PC-3 (cell line): ENCODE measurements around the gene USP12. TPM values are rescaled to one million over a fixed set of nuclear protein-coding genes. Genes with fewer than 3 reads are reported as not detected.

ENCODE experiments used
- ATAC-seq: fragments of 200-7000 bp; cut with Tn5 transposase; 2 replicates; pipeline ENCODE4 v1.9.1; 2020; ENCODE audit warnings: mild to moderate bottlenecking, moderate library complexity
- BruUV-seq: library from RNA; stranded (reverse); fragments of 400-500 nt; replicated peaks from 2 replicates; lab custom pipeline; 2021; lab: Mats Ljungman, UMichigan
- CTCF ChIA-PET: fragments of 300-600 bp; sonication (Branson Sonifier 250); formaldehyde crosslinking; loops from one replicate; lab custom pipeline; 2022; ENCODE audit warnings: antibody characterized with exemption; lab: Charles Lee
- POLR2A ChIA-PET: fragments of 300-600 bp; sonication (Branson Sonifier 250); formaldehyde crosslinking; loops from one replicate; lab custom pipeline; 2022; ENCODE audit warnings: antibody characterized with exemption; ENCODE audit not compliant: unreplicated experiment; lab: Charles Lee
- DNase-seq: peaks from one replicate; pipeline ENCODE4 v3.0.0-alpha.2; 2015
- H2AFZ ChIP-seq: fragments of 300-600 bp; sonication (generic); 2 replicates; pipeline ENCODE4 v1.6.0; 2016; ENCODE audit warnings: antibody characterized with exemption, low read length
- H3F3A ChIP-seq: fragments of 300-600 bp; sonication (generic); one replicate; pipeline ENCODE4 v1.6.0; 2017; ENCODE audit warnings: antibody characterized with exemption, low read length, control low read depth, mild to moderate bottlenecking; ENCODE audit not compliant: unreplicated experiment
- H3K27ac ChIP-seq: fragments of 300-600 bp; sonication (generic); 2 replicates; pipeline ENCODE4 v1.5.1; 2016; ENCODE audit warnings: mild to moderate bottlenecking, low read length
- H3K27me3 ChIP-seq: fragments of 300-600 bp; sonication (generic); 2 replicates; pipeline ENCODE4 v1.6.1; 2016; ENCODE audit warnings: low read length, mixed read lengths
- H3K36me3 ChIP-seq: fragments of 300-600 bp; sonication (generic); 2 replicates; pipeline ENCODE4 v1.6.1; 2016; ENCODE audit warnings: low read depth, mixed run types, low read length, mixed read lengths
- H3K4me1 ChIP-seq: fragments of 300-600 bp; sonication (generic); 2 replicates; pipeline ENCODE4 v1.5.1; 2016; ENCODE audit warnings: low read length; ENCODE audit not compliant: insufficient read depth
- H3K4me2 ChIP-seq: fragments of 300-600 bp; sonication (generic); 2 replicates; pipeline ENCODE4 v1.6.0; 2016; ENCODE audit warnings: low read length
- H3K4me3 ChIP-seq: fragments of 300-600 bp; sonication (generic); 2 replicates; pipeline ENCODE4 v1.5.1; 2016; ENCODE audit warnings: mild to moderate bottlenecking, low read length, mixed read lengths
- H3K79me2 ChIP-seq: fragments of 300-600 bp; sonication (generic); 2 replicates; pipeline ENCODE4 v1.6.1; 2017; ENCODE audit warnings: low read length, mixed read lengths
- H3K9ac ChIP-seq: fragments of 300-600 bp; sonication (generic); 2 replicates; pipeline ENCODE4 v1.6.0; 2016; ENCODE audit warnings: mild to moderate bottlenecking, low read length
- H3K9me2 ChIP-seq: fragments of 300-600 bp; sonication (generic); replicated peaks from 2 replicates; pipeline ENCODE4 v1.6.1; 2016; ENCODE audit warnings: mixed run types, low read length, mixed read lengths
- H3K9me3 ChIP-seq: fragments of 300-600 bp; sonication (generic); 2 replicates; pipeline ENCODE4 v1.6.1; 2016; ENCODE audit warnings: low read length, mixed read lengths
- H4K20me1 ChIP-seq: fragments of 300-600 bp; sonication (generic); 2 replicates; pipeline ENCODE4 v1.6.1; 2016; ENCODE audit warnings: low read length, mixed read lengths
- CTCF ChIP-seq: fragments of 300-600 bp; sonication (generic); conservative IDR thresholded peaks from 2 replicates; pipeline ENCODE4 v1.5.1; 2017; ENCODE audit warnings: antibody characterized with exemption, low read depth, mild to moderate bottlenecking, low read length
- EZH2 ChIP-seq: fragments of 300-600 bp; sonication (generic); IDR thresholded peaks from one replicate; pipeline ENCODE4 v1.6.1; 2017; ENCODE audit warnings: antibody characterized with exemption, mild to moderate bottlenecking, low read length; ENCODE audit not compliant: unreplicated experiment
- EZH2phosphoT487 ChIP-seq: fragments of 300-600 bp; sonication (generic); IDR thresholded peaks from 2 replicates; pipeline ENCODE4 v1.6.1; 2018; ENCODE audit warnings: mild to moderate bottlenecking, antibody characterized with exemption, low read length, borderline replicate concordance
- intact Hi-C: fragments of 100-400 bp; cut with micrococcal nuclease; formaldehyde crosslinking; loops from 2 replicates; pipeline ENCODE4 v1.9.0; 2023
- total RNA-seq: library from RNA; depleted of rRNA; stranded (reverse); fragments of >200 nt; gene quantifications from 2 replicates; pipeline ENCODE4 v1.2.3, GENCODE V29; 2014

Gene USP12
- total RNA-seq, 1 experiment from 2014 or later, result 24.2 TPM

- intact Hi-C loops, result loop anchor here (1.0 to 5.0 kb wide), 4 partner anchors 79 to 187 kb away; partner anchors contain the start of genes RASL11A and RPL21
- peak overlapping the region; percentile 82 for H2AFZ ChIP-seq
- TF ChIP-seq EZH2phosphoT487, result peak; percentile 69; the same call in 1 of the 2 replicates
- no peak for TF ChIP-seq EZH2
- H3K27me3 ChIP-seq, result no peaks in the 10 kb centered on the region
- H3F3A ChIP-seq, result no peaks in the 10 kb centered on the region
- no peaks in the 10 kb centered on the region for H3K9me3 ChIP-seq
- peak overlapping the region; percentile 68 for H3K27ac ChIP-seq
- ATAC-seq (peak; percentile 88), DNase-seq (peak; percentile 86)
- H3K4me1 ChIP-seq, result peaks cover 34% of the 10 kb centered on the region
- no TSS peak for BruUV-seq
- H3K4me2 ChIP-seq, result peak overlapping the region; percentile 87
- peak overlapping the region; percentile 83 for H3K9ac ChIP-seq
- H3K9me2 ChIP-seq, result no peaks in the 10 kb centered on the region
- ChIA-PET CTCF (interaction anchor here (0.6 kb wide), 1 partner anchor 186 kb away, joined by 3 read pairs; no protein-coding TSS in a partner anchor), POLR2A (interaction anchor here (0.7 kb wide), 1 partner anchor 35 kb away, joined by 3 read pairs; no protein-coding TSS in a partner anchor)
- no peaks in the 10 kb centered on the region for H3K36me3 ChIP-seq
- H3K4me3 ChIP-seq, result peak overlapping the region; percentile 87
- H3K79me2 ChIP-seq, result peaks cover 41% of the 10 kb centered on the region
- peaks cover 23% of the 10 kb centered on the region for H4K20me1 ChIP-seq
These were observed 350 bp upstream of the USP12 start for GRCh38 chr13:27171827-27172494.

- CTCF ChIA-PET, result interaction anchor here (1.0 to 1.9 kb wide), 2 partner anchors 25 to 186 kb away, joined by 3 to 15 read pairs; no protein-coding TSS in a partner anchor
- Histone ChIP-seq H4K20me1 (peaks cover 29% of the 10 kb centered on the region), H3K79me2 (peaks cover 54% of the 10 kb centered on the region), H2AFZ (peak overlapping the region; percentile 4; the same call in 1 of the 2 replicates), H3F3A (no peaks in the 10 kb centered on the region), H3K4me2 (peak overlapping the region; percentile 77), H3K27ac (peak overlapping the region; percentile 42), H3K4me1 (peaks cover 34% of the 10 kb centered on the region), H3K9me2 (no peaks in the 10 kb centered on the region), H3K36me3 (no peaks in the 10 kb centered on the region), H3K4me3 (peak overlapping the region; percentile 72), H3K27me3 (no peaks in the 10 kb centered on the region), H3K9ac (peak overlapping the region; percentile 70), H3K9me3 (no peaks in the 10 kb centered on the region)
- DNase-seq, result peak; percentile 26
- no peak for ATAC-seq
- intact Hi-C loops, result loop anchor here (5.0 kb wide), 1 partner anchor 128 kb away; no protein-coding TSS in a partner anchor
- BruUV-seq, result TSS peak; percentile 62
- no peak for TF ChIP-seq CTCF
- no peak for TF ChIP-seq EZH2phosphoT487
- no peak for TF ChIP-seq EZH2
- POLR2A ChIA-PET, result interaction anchor here (0.6 kb wide), 1 partner anchor 187 kb away, joined by 3 read pairs; no protein-coding TSS in a partner anchor
These were observed 931 bp downstream of the USP12 start for GRCh38 chr13:27170516-27171243.

- H4K20me1 ChIP-seq, result peaks cover 34% of the 10 kb centered on the region
- no peak overlapping the region; the same call in 1 of the 2 replicates for H2AFZ ChIP-seq
- no peaks in the 10 kb centered on the region for H3K9me3 ChIP-seq
- CTCF ChIA-PET, result interaction anchor here (1.0 to 1.9 kb wide), 2 partner anchors 25 to 185 kb away, joined by 3 to 15 read pairs; no protein-coding TSS in a partner anchor
- ATAC-seq (no peak), DNase-seq (peak; percentile 63)
- POLR2A ChIA-PET, result interaction anchor here (0.6 kb wide), 1 partner anchor 187 kb away, joined by 3 read pairs; no protein-coding TSS in a partner anchor
- TSS peak; percentile 47 for BruUV-seq
- peaks cover 59% of the 10 kb centered on the region for H3K79me2 ChIP-seq
- no peak for TF ChIP-seq EZH2
- no peak for TF ChIP-seq EZH2phosphoT487
- no peak for TF ChIP-seq CTCF
- intact Hi-C loops, result loop anchor here (5.0 kb wide), 1 partner anchor 128 kb away; no protein-coding TSS in a partner anchor
- H3F3A ChIP-seq, result no peaks in the 10 kb centered on the region
- no peaks in the 10 kb centered on the region for H3K36me3 ChIP-seq
- peak overlapping the region; percentile 70 for H3K9ac ChIP-seq
- peak overlapping the region; percentile 72 for H3K4me3 ChIP-seq
- H3K9me2 ChIP-seq, result no peaks in the 10 kb centered on the region
- H3K4me2 ChIP-seq, result peak overlapping the region; percentile 77
- peak overlapping the region; percentile 42 for H3K27ac ChIP-seq
- H3K4me1 ChIP-seq, result peaks cover 34% of the 10 kb centered on the region
- no peaks in the 10 kb centered on the region for H3K27me3 ChIP-seq
These were observed 1.4 kb downstream of the USP12 start for GRCh38 chr13:27170221-27170515.
